Small intestine (tissue), 7 donors: ENCODE results near the gene SECISBP2. TPM values are rescaled to one million over a fixed set of nuclear protein-coding genes. Genes with fewer than 3 reads are reported as not detected.
A peak's percentile ranks its signal among the peaks of the same experiment; 100 is the strongest.

ENCODE experiments used
- DNase-seq, 2 donors: peaks; one replicate each; pipeline versions ENCODE4 v3.0.0 to v3.0.0-alpha.2; 2013
- FAIRE-seq: peaks from 2 replicates; lab custom pipeline; 2012; peaks lifted over from hg19 to GRCh38; lab: Jason Lieb, UNC
- H3K27ac ChIP-seq, 3 donors: one replicate each; pipeline ENCODE4 v1.5.1; 2013; ENCODE audit warnings: low read length in 2 of 3, mild to moderate bottlenecking in 2 of 3, control low read depth in 1 of 3, inconsistent platforms in 1 of 3, low read depth in 1 of 3, moderate library complexity in 1 of 3
- H3K27me3 ChIP-seq, 3 donors: one replicate each; pipeline ENCODE4 v1.6.1; 2013; ENCODE audit warnings: low read length in 3 of 3, inconsistent platforms in 1 of 3; ENCODE audit not compliant: control insufficient read depth in 3 of 3, insufficient read depth in 3 of 3
- H3K36me3 ChIP-seq, 3 donors: one replicate each; pipeline ENCODE4 v1.6.1; 2013; ENCODE audit warnings: low read length in 3 of 3, inconsistent platforms in 1 of 3, low read depth in 1 of 3, mild to moderate bottlenecking in 1 of 3, moderate library complexity in 1 of 3; ENCODE audit not compliant: control insufficient read depth in 3 of 3, insufficient read depth in 2 of 3
- H3K4me1 ChIP-seq, 3 donors: one replicate each; pipeline ENCODE4 v1.6.1; 2013; ENCODE audit warnings: low read length in 2 of 3, inconsistent platforms in 1 of 3, low read depth in 1 of 3, mild to moderate bottlenecking in 1 of 3, moderate library complexity in 1 of 3; ENCODE audit not compliant: control insufficient read depth in 3 of 3, insufficient read depth in 2 of 3
- H3K4me3 ChIP-seq, 3 donors: one replicate each; pipeline ENCODE4 v1.5.1; 2013; ENCODE audit warnings: low read length in 3 of 3, control low read depth in 1 of 3, inconsistent platforms in 1 of 3, low read depth in 1 of 3, mild to moderate bottlenecking in 1 of 3, moderate library complexity in 1 of 3
- H3K9me3 ChIP-seq, 2 donors: one replicate each; pipeline ENCODE4 v1.6.1; 2013; ENCODE audit warnings: low read depth in 1 of 2, low read length in 1 of 2; ENCODE audit not compliant: control insufficient read depth in 2 of 2, insufficient read depth in 1 of 2
- WGBS, 3 donors: extraction: QIAGEN DNeasy Blood & Tissue Kit; methylation state at CpG; one replicate each; pipeline ENCODE4 v1.1.7; 2013; 5-methylcytosine and 5-hydroxymethylcytosine counted together
- polyA plus RNA-seq, 4 donors: library from polyadenylated mRNA; stranded (reverse) in 3 of 4; unstranded in 1 of 4; fragments of 200-250 nt in 3 of 4; fragments of 120-200 nt in 1 of 4; gene quantifications; one replicate each; pipeline versions ENCODE4 v1.2.1 to v1.2.3, GENCODE V29; 2013
- donor health status: healthy with polysubstance abuse.
- donor health status: control.
- donor health status: control.
- donor health status: Bipolar disorder and iron deficiency.
- donor health status: healthy.

SECISBP2 gene
- polyA plus RNA-seq, 4 donors: 17.6 to 69.2 (median 25.3) TPM

DNA sequence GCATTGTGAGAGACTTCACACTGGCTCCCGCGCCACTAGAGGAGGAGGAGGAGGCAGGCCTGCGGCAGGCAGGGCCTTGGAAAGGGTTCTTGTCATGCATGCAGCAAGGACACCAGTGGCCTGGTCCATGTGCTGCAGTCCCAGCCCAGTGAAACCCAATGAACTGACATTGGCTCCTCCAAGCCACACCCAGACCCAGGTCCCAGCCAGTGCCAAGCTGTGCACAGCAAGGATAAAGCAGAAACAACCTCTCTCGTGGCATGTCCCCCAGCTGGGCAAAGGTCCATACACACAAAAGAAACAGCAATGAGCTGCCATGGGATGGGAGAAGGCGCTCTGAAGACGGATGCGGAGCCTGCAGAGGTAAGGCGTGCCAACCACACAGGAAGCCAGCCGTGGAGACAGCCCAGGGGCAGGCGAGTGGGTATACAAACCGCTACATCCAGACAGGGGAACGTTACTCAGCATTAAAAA is 90.4 kb downstream of the SECISBP2 start:
- peak in 1 of 2 donors; percentile 43 for DNase-seq
- Histone ChIP-seq H3K4me3 (no peak overlapping the region), H3K27ac (peak overlapping the region in 1 of 3 donors; percentile 65), H3K27me3 (no peaks in the 10 kb centered on the region), H3K36me3 (peaks cover 0 to 25% (median 4%) of the 10 kb centered on the region in 3 donors), H3K9me3 (peaks cover 0 to 13% of the 10 kb centered on the region in 2 donors), H3K4me1 (peaks cover 0 to 7% (median 0%) of the 10 kb centered on the region in 3 donors)
- FAIRE-seq: no peak
- 61 to 74% (median 61%) methylated on average over 12 of the region's 12 CpGs for WGBS, 3 donors

Other genes with a start within 250 kb of the SECISBP2 start
- 1 to 10 TPM in 1 of 4 donors, under 1 TPM in 2, not detected in 1; 0.27 to 1.5 (median 0.57) TPM for gene SHC3, start 139.7 kb upstream of the SECISBP2 start, polyA plus RNA-seq
- 100 to 1,000 TPM in 1 of 4 donors, 10 to 100 TPM in 3; 26.2 to 217 (median 77.1) TPM for gene CKS2, start 7.3 kb upstream of the SECISBP2 start, polyA plus RNA-seq
- gene SEMA4D, start 179.6 kb downstream of the SECISBP2 start, polyA plus RNA-seq: 10 to 100 TPM in 1 of 4 donors, 1 to 10 TPM in 2, under 1 TPM in 1; 0.67 to 29.7 (median 6.7) TPM